LNCaP clone FGC (cell line): ENCODE results near the gene MTTP.

Experiments used
- DNase-seq: peaks from one replicate; pipeline ENCODE4 v3.0.0-alpha.2; 2011; ENCODE audit warnings: low read depth
- H3K4me3 ChIP-seq: 2 replicates; pipeline ENCODE4 v1.5.1; 2011; ENCODE audit warnings: mild to moderate bottlenecking, low read depth, low read length, control low read depth
- TF ChIP-seq, protein P1 (sequence below): IDR thresholded peaks from 2 replicates; pipeline ENCODE4 v1.5.1; 2012; ENCODE audit warnings: mild to moderate bottlenecking; ENCODE audit not compliant: control insufficient read depth, insufficient read depth; ENCODE audit errors: extremely low read depth

The MTTP gene

DNA sequence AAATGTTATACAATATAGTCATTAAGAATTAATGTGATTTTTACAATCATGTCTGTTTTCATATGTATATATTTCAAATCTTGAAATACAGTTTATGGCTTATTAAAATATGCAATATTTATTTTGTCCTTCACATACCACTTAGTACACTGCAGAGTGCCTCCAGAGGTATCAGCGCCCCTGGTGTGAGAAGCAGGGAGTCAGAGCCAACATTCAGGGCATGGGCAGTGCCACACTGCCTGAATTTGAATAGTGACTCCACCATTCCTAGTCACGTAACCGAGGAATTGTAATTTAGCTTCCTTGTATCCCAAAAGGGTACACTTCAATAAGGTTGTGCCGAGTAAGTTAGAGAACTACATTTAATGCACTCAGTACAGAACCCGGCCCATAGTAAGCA is 87.3 kb downstream of the MTTP start:
- no peak for DNase-seq
- TF ChIP-seq, protein P1, sequence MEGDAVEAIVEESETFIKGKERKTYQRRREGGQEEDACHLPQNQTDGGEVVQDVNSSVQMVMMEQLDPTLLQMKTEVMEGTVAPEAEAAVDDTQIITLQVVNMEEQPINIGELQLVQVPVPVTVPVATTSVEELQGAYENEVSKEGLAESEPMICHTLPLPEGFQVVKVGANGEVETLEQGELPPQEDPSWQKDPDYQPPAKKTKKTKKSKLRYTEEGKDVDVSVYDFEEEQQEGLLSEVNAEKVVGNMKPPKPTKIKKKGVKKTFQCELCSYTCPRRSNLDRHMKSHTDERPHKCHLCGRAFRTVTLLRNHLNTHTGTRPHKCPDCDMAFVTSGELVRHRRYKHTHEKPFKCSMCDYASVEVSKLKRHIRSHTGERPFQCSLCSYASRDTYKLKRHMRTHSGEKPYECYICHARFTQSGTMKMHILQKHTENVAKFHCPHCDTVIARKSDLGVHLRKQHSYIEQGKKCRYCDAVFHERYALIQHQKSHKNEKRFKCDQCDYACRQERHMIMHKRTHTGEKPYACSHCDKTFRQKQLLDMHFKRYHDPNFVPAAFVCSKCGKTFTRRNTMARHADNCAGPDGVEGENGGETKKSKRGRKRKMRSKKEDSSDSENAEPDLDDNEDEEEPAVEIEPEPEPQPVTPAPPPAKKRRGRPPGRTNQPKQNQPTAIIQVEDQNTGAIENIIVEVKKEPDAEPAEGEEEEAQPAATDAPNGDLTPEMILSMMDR = no peak
- H3K4me3 ChIP-seq = no peak overlapping the region

DNA sequence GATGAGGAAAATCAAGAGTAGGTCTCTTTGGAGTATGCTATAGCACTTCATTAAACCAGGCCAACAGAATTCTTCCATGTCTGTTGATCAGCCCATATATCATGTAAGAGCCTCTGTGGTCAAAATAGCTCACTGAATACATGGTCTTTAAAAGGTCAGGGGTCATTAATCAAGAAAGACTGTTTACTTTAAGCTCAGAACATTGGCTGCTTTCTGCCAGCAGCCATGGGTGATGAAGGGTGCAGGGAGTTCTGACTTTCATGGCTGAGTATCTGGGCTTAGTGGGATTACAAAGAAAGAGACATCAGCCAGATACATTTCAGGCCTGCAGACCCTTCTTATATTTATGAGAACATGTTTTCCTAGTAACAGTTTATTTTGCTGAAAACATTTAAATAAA is 90.1 kb downstream of the MTTP start:
- TF ChIP-seq, protein P1 = no peak
- H3K4me3 ChIP-seq = no peak overlapping the region
- no peak for DNase-seq

DNA sequence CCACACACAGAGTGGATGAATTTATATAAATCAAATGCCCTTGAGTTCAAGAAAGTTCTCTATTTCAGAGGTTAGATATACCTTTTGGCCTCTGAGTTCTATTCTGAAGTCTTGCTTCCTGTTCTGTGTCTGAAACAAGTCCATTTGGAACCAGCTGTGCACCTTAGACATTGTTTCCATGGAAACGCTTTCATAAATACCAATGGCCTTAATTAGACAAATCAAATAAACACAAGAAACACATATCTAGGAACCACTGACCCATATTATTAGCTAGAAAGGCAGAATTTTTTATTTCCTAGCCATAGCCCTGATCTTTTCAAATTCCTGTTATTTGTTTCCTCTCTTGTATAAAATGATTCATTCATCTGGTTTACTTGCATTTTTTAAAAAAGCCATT is 91.4 kb downstream of the MTTP start:
- no peak for DNase-seq
- H3K4me3 ChIP-seq = no peak overlapping the region
- TF ChIP-seq, protein P1 = no peak

DNA sequence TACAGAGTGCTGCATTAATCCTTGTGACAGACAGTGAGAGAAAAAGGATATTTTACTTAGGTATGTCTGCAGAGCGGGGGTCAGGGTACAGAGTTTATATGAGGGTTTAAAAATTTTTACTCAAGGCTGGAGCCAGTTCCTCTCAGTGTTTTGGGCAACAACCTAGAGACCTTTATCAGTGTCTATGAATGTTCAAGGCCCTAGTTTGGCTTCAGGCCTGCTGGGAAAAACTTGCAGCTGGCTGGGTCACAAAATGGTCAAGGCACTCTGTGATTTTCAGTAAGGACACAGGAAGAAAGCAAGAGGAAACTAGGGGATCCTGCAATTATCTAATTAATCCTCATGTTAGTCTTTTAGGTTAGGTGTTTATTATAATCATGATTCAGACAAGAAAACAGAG is 93.8 kb downstream of the MTTP start:
- TF ChIP-seq, protein P1 = no peak
- no peak for DNase-seq
- H3K4me3 ChIP-seq = no peak overlapping the region

DNA sequence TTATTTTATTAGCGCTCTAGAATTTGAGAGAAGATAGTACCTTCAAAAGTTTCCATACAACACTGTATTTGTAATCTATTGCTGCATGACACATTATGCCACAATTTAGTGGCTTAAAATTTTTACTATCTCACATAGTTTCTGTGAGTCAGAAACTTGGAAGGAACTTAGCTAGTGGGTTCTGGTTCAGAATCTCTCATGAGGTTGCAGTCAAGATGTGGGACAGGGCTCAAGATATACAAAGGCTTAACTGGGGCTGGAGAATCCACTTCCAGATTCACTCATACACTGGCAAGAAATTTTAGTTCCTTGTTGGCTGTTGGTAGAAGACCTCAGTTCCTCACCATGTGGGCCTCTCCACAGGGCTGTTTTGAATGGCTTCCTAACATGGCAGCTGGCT is 94.5 kb downstream of the MTTP start:
- no peak overlapping the region for H3K4me3 ChIP-seq
- DNase-seq = no peak
- TF ChIP-seq, protein P1 = no peak

DNA sequence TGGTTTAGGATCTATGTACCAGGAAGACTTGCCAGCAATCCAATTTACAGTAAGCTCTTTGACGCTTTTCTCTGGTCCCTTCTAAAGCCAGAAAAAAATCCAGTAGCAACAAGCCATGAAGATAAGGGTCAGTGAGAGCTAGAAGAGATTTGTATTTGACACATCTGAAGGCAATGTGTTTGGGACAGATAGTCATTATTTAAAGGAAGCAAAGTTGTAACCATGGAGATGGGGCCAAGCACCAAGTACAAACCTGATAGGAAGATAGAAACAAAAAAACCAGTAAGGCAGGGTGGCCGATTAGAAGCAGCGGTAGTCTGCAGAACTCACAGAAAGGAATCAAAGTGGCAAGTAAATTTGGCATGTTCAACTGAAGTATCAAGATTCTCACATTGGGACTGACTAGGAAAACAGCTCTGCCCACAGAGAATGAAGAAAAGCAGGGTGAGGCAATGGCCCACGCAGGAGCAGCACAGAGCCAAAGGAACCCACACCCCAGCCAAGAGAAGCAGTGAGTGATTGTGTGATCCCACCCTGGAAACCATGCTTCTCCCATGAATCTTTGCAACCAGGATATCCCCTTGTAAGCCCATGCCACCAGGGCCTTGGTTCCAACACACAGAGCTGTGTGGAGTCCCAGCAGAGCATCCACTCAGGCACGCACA is 95.9 kb downstream of the MTTP start:
- DNase-seq = no peak
- H3K4me3 ChIP-seq = no peak overlapping the region
- TF ChIP-seq, protein P1 = no peak
